ENCODE results near the gene PDE4C.

DNA sequence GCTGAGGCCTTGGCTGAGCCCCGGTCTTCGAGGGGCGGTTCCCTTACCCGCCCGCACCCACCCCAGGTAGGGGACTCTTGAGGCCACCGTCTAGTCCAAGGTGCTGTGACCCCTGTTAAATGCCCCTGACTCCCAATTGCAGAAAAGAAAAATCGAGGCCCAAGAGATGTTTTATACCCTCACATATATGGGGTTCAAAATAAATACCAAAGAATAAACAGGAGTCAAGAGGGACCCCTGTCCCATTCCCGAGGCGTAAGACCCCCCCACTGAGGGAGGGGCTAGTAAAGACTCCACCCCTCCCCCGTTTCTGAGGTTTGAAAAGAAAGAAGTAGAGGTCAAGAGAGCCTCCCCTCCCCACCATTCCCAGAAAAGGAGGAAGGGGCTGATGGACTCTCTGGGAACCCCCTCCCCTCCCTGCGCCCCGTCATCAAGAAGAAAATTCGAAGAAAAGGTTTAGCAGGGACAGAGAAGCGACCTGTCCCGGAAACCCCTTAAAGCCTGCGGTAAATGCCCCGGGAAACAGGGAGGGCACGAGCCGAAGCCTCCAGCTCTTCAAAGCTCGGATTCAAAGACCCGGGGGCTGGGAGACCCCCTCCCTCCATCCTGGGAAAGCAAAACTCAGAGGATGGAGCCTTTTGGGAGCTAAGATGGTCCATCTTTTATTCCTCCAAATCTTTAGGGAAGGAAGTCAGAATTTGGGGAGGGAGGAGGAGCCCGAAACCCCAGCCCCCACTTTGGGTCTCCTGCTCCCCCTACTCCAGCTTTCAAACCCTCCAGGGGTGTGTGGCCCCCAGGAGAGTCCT lies 21.6 kb downstream of the PDE4C start:
- TF ChIP-seq, protein P1, sequence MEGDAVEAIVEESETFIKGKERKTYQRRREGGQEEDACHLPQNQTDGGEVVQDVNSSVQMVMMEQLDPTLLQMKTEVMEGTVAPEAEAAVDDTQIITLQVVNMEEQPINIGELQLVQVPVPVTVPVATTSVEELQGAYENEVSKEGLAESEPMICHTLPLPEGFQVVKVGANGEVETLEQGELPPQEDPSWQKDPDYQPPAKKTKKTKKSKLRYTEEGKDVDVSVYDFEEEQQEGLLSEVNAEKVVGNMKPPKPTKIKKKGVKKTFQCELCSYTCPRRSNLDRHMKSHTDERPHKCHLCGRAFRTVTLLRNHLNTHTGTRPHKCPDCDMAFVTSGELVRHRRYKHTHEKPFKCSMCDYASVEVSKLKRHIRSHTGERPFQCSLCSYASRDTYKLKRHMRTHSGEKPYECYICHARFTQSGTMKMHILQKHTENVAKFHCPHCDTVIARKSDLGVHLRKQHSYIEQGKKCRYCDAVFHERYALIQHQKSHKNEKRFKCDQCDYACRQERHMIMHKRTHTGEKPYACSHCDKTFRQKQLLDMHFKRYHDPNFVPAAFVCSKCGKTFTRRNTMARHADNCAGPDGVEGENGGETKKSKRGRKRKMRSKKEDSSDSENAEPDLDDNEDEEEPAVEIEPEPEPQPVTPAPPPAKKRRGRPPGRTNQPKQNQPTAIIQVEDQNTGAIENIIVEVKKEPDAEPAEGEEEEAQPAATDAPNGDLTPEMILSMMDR (conservative IDR thresholded peaks at IDR 0.05; ENCODE audit: low read depth, low read length), result no peak
- TF ChIP-seq EZH2 (IDR thresholded peaks at IDR 0.05; ENCODE audit: low read length, unreplicated experiment) (no peak), EZH2phosphoT487 (IDR thresholded peaks at IDR 0.05; ENCODE audit: borderline replicate concordance, low read length) (no peak)

Data from PC-3 (cell line).